WTC11 (cell line): ENCODE data around the gene SUPT20H. TPM values are rescaled to one million over a fixed set of nuclear protein-coding genes. Genes with fewer than 3 reads are reported as not detected.

Experiments
- ATAC-seq: fragments of 200-7000 bp; cut with Tn5 transposase; 2 replicates; pipeline ENCODE4 v1.10.0; 2021; ENCODE audit warnings: mild to moderate bottlenecking, moderate library complexity
- CTCF ChIA-PET: fragments of 300-600 bp; sonication (Branson Sonifier 250); formaldehyde crosslinking; loops from one replicate; lab custom pipeline; 2021; ENCODE audit warnings: antibody characterized with exemption; lab: Charles Lee
- POLR2A ChIA-PET: fragments of 350-600 bp; sonication (Branson Sonifier 250); formaldehyde crosslinking; loops from one replicate; lab custom pipeline; 2021; ENCODE audit warnings: antibody characterized with exemption; lab: Charles Lee
- DNase-seq: peaks from one replicate; pipeline ENCODE4 v3.0.0; 2021; ENCODE audit warnings: low spot score
- H3K27ac Mint-ChIP-seq: 2 replicates; pipeline ENCODE4 v1.8.0; 2021; ENCODE audit warnings: mixed read lengths
- H3K27me3 Mint-ChIP-seq: 2 replicates; pipeline ENCODE4 v1.8.0; 2021; ENCODE audit warnings: low read depth, mild to moderate bottlenecking, moderate library complexity, mixed read lengths
- H3K36me3 Mint-ChIP-seq: 2 replicates; pipeline ENCODE4 v1.8.0; 2021; ENCODE audit warnings: mixed read lengths
- H3K4me1 Mint-ChIP-seq: 2 replicates; pipeline ENCODE4 v1.8.0; 2022; ENCODE audit warnings: mixed read lengths
- H3K4me3 Mint-ChIP-seq: 2 replicates; pipeline ENCODE4 v1.8.0; 2021; ENCODE audit warnings: mild to moderate bottlenecking, moderate library complexity, mixed read lengths
- H3K9me3 Mint-ChIP-seq: 2 replicates; pipeline ENCODE4 v1.8.0; 2021; ENCODE audit warnings: mixed read lengths
- ARID4B ChIP-seq: sonication (generic); formaldehyde crosslinking; IDR thresholded peaks from 2 replicates; pipeline ENCODE4 v1.8.0; 2023; ENCODE audit warnings: missing genetic modification reagents, mild to moderate bottlenecking, borderline replicate concordance
- ATF6 ChIP-seq: sonication (generic); formaldehyde crosslinking; IDR thresholded peaks from 2 replicates; pipeline ENCODE4 v1.8.1; 2023; ENCODE audit warnings: mild to moderate bottlenecking, missing genetic modification reagents
- CDX4 ChIP-seq: fragments of 250-450 bp; sonication (Bioruptor Pico); IDR thresholded peaks from 2 replicates; pipeline ENCODE4 v1.9.0; 2021; ENCODE audit warnings: moderate library complexity, mild to moderate bottlenecking, inconsistent platforms, borderline replicate concordance
- EMX1 ChIP-seq: fragments of 250-450 bp; sonication (Bioruptor Pico); IDR thresholded peaks from 2 replicates; pipeline ENCODE4 v1.8.0; 2021; ENCODE audit warnings: mild to moderate bottlenecking
- PRRX2 ChIP-seq: fragments of 250-450 bp; sonication (Bioruptor Pico); IDR thresholded peaks from 2 replicates; pipeline ENCODE4 v1.8.0; 2021; ENCODE audit warnings: mild to moderate bottlenecking
- USF1 ChIP-seq: sonication (generic); formaldehyde crosslinking; IDR thresholded peaks from 2 replicates; pipeline ENCODE4 v1.8.0; 2022; ENCODE audit warnings: mild to moderate bottlenecking, missing genetic modification reagents
- ZNF138 ChIP-seq: sonication (generic); formaldehyde crosslinking; conservative IDR thresholded peaks from 2 replicates; pipeline ENCODE4 v1.8.1; 2022; ENCODE audit warnings: mild to moderate bottlenecking, moderate library complexity, missing genetic modification reagents
- ZNF232 ChIP-seq: sonication (generic); formaldehyde crosslinking; IDR thresholded peaks from 2 replicates; pipeline ENCODE4 v1.8.0; 2022; ENCODE audit warnings: mild to moderate bottlenecking, missing genetic modification reagents
- ZNF425 ChIP-seq: fragments of 250-450 bp; sonication (Bioruptor Pico); conservative IDR thresholded peaks from 2 replicates; pipeline ENCODE4 v1.9.0; 2021; ENCODE audit warnings: mild to moderate bottlenecking
- total RNA-seq: library from RNA; stranded (reverse); gene quantifications from 3 replicates; pipeline ENCODE4 v1.2.3, GENCODE V29; 2021
- TF ChIP-seq, protein P1 (sequence below): sonication (generic); formaldehyde crosslinking; IDR thresholded peaks from 2 replicates; pipeline ENCODE4 v1.8.1; 2023; ENCODE audit warnings: mild to moderate bottlenecking, missing genetic modification reagents, borderline replicate concordance
- TF ChIP-seq, protein P2 (sequence below): sonication (generic); formaldehyde crosslinking; IDR thresholded peaks from 2 replicates; pipeline ENCODE4 v1.8.1; 2022; ENCODE audit warnings: low read depth, missing genetic modification reagents, borderline replicate concordance
- TF ChIP-seq, protein P3 (sequence below): sonication (generic); formaldehyde crosslinking; IDR thresholded peaks from 2 replicates; pipeline ENCODE4 v1.8.1; 2023; ENCODE audit warnings: mild to moderate bottlenecking, missing genetic modification reagents, moderate library complexity
- TF ChIP-seq, protein P4 (sequence below): sonication (generic); formaldehyde crosslinking; conservative IDR thresholded peaks from 2 replicates; pipeline ENCODE4 v1.8.1; 2022; ENCODE audit warnings: mild to moderate bottlenecking, missing genetic modification reagents

The SUPT20H gene
- total RNA-seq, 1 experiment from 2014 or later = 68.0 TPM

GRCh38 chr13:37094840-37095239, 35.4 kb upstream of the SUPT20H start (continued):
- TF ChIP-seq CDX4 (CRISPR knock-in tag) = no peak

DNA sequence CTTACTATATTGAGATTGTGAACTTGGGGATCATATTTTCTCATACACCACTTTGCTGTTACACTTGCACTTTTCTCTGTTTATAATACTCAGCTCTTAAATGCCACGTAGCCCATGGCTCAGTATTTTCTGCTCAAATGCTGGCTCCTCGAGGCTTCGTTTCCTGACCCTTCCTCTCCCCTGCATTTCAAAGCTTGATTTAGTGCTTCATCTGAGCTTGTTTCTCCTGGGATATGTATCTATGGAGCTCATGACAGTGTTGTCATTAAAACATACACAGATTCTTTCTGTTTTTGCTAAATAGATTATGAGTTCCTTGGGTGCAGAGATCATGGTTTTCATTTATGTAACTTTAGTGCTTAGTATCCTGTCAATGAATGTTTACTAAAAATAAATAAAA, 34.6 kb upstream of the SUPT20H start:
- POLR2A ChIA-PET = no interaction called here
- CTCF ChIA-PET = no interaction called here

More for the DNA sequence above, 34.6 kb upstream of the SUPT20H start:
- ATAC-seq (no peak), DNase-seq (no peak)
- Mint-ChIP-seq H3K27me3 (no peaks in the 10 kb centered on the region), H3K4me1 (no peaks in the 10 kb centered on the region), H3K9me3 (no peaks in the 10 kb centered on the region), H3K36me3 (no peaks in the 10 kb centered on the region), H3K27ac (no peak overlapping the region), H3K4me3 (no peak overlapping the region)
- no peak for TF ChIP-seq ZNF425
- TF ChIP-seq, protein P1, sequence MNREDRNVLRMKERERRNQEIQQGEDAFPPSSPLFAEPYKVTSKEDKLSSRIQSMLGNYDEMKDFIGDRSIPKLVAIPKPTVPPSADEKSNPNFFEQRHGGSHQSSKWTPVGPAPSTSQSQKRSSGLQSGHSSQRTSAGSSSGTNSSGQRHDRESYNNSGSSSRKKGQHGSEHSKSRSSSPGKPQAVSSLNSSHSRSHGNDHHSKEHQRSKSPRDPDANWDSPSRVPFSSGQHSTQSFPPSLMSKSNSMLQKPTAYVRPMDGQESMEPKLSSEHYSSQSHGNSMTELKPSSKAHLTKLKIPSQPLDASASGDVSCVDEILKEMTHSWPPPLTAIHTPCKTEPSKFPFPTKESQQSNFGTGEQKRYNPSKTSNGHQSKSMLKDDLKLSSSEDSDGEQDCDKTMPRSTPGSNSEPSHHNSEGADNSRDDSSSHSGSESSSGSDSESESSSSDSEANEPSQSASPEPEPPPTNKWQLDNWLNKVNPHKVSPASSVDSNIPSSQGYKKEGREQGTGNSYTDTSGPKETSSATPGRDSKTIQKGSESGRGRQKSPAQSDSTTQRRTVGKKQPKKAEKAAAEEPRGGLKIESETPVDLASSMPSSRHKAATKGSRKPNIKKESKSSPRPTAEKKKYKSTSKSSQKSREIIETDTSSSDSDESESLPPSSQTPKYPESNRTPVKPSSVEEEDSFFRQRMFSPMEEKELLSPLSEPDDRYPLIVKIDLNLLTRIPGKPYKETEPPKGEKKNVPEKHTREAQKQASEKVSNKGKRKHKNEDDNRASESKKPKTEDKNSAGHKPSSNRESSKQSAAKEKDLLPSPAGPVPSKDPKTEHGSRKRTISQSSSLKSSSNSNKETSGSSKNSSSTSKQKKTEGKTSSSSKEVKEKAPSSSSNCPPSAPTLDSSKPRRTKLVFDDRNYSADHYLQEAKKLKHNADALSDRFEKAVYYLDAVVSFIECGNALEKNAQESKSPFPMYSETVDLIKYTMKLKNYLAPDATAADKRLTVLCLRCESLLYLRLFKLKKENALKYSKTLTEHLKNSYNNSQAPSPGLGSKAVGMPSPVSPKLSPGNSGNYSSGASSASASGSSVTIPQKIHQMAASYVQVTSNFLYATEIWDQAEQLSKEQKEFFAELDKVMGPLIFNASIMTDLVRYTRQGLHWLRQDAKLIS (CRISPR knock-in tag) = no peak
- TF ChIP-seq ATF6 (CRISPR knock-in tag) = no peak
- no peak for TF ChIP-seq PRRX2 (CRISPR knock-in tag)
- TF ChIP-seq, protein P2, sequence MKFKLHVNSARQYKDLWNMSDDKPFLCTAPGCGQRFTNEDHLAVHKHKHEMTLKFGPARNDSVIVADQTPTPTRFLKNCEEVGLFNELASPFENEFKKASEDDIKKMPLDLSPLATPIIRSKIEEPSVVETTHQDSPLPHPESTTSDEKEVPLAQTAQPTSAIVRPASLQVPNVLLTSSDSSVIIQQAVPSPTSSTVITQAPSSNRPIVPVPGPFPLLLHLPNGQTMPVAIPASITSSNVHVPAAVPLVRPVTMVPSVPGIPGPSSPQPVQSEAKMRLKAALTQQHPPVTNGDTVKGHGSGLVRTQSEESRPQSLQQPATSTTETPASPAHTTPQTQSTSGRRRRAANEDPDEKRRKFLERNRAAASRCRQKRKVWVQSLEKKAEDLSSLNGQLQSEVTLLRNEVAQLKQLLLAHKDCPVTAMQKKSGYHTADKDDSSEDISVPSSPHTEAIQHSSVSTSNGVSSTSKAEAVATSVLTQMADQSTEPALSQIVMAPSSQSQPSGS = no peak
- TF ChIP-seq, protein P3, sequence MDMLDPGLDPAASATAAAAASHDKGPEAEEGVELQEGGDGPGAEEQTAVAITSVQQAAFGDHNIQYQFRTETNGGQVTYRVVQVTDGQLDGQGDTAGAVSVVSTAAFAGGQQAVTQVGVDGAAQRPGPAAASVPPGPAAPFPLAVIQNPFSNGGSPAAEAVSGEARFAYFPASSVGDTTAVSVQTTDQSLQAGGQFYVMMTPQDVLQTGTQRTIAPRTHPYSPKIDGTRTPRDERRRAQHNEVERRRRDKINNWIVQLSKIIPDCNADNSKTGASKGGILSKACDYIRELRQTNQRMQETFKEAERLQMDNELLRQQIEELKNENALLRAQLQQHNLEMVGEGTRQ (CRISPR knock-in tag) = no peak
- no peak for TF ChIP-seq USF1 (CRISPR knock-in tag)
- TF ChIP-seq, protein P4, sequence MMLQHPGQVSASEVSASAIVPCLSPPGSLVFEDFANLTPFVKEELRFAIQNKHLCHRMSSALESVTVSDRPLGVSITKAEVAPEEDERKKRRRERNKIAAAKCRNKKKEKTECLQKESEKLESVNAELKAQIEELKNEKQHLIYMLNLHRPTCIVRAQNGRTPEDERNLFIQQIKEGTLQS (CRISPR knock-in tag) = no peak
- TF ChIP-seq ZNF138 (CRISPR knock-in tag) = no peak
- TF ChIP-seq ARID4B (CRISPR knock-in tag) = no peak
- no peak for TF ChIP-seq EMX1
- TF ChIP-seq ZNF232 (CRISPR knock-in tag) = no peak
